ENCODE data around the gene CADM1. TPM values are rescaled to one million over a fixed set of nuclear protein-coding genes. Genes with fewer than 3 reads are reported as not detected.

Gene CADM1
- total RNA-seq, 1 experiment from 2014 or later = not detected

DNA sequence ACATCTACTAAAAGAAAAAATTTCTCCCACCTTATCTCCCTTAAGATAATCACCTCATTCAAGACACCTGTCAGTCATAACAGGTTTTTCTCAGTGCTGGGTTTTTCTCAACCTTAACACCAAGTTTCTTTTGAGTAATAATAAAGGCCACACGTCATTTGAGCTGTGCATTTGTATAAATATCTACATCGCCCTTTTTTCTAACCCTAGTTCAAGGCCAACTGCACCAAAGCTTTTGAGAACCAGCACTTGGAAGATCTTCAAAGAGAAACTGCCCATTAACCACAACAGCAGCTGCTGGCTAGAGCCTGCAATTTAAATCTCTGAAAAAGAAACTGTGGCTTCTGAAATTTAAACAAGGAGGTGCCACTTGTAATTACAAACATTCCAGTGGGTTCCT, 6.9 kb downstream of the CADM1 start:
- H3K4me3 Mint-ChIP-seq (ENCODE audit: unreplicated experiment) = no peak overlapping the region
- H3K27ac Mint-ChIP-seq (ENCODE audit: low read depth, unreplicated experiment) = no peak overlapping the region
- ChIA-PET POLR2A (no interaction called here), CTCF (no interaction called here)
- peaks cover 58% of the 10 kb centered on the region for H3K27me3 Mint-ChIP-seq (ENCODE audit: insufficient read depth, unreplicated experiment)
- intact Hi-C loops (cut with micrococcal nuclease) = no loop called here
- H3K4me1 Mint-ChIP-seq (ENCODE audit: insufficient read depth, unreplicated experiment) = no peaks in the 10 kb centered on the region
- no peak for DNase-seq (ENCODE audit: unreplicated experiment)
- TF ChIP-seq, protein P1, sequence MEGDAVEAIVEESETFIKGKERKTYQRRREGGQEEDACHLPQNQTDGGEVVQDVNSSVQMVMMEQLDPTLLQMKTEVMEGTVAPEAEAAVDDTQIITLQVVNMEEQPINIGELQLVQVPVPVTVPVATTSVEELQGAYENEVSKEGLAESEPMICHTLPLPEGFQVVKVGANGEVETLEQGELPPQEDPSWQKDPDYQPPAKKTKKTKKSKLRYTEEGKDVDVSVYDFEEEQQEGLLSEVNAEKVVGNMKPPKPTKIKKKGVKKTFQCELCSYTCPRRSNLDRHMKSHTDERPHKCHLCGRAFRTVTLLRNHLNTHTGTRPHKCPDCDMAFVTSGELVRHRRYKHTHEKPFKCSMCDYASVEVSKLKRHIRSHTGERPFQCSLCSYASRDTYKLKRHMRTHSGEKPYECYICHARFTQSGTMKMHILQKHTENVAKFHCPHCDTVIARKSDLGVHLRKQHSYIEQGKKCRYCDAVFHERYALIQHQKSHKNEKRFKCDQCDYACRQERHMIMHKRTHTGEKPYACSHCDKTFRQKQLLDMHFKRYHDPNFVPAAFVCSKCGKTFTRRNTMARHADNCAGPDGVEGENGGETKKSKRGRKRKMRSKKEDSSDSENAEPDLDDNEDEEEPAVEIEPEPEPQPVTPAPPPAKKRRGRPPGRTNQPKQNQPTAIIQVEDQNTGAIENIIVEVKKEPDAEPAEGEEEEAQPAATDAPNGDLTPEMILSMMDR (IDR thresholded peaks at IDR 0.05; ENCODE audit: unreplicated experiment) = no peak
- no peaks in the 10 kb centered on the region for H3K9me3 Mint-ChIP-seq (ENCODE audit: unreplicated experiment)
- no TSS peak for BruUV-seq (replicated peaks)
- no peaks in the 10 kb centered on the region for H3K36me3 Mint-ChIP-seq (ENCODE audit: insufficient read depth, unreplicated experiment)

DNA sequence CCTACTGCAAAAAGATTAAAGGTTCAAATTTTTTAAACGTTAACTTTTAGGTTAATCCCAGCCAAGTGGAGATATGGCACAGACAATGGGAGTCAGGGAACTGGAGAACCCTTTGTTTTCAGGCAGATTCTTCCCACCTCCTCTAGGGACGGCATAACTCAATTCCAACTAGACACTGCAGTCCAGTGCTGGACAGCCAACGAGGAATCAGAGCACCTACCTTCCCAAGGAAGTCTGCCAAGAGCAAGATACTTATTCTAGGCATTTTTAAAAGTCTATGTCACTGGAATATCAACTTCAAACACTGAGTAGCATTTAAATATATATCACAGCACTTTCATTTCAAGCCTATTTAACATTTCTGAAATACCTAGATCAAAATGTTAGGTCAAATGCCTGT, 7.3 kb downstream of the CADM1 start:
- TF ChIP-seq, protein P1 (IDR thresholded peaks at IDR 0.05; ENCODE audit: unreplicated experiment) = peak; percentile 15
- Mint-ChIP-seq H3K4me1 (ENCODE audit: insufficient read depth, unreplicated experiment) (no peaks in the 10 kb centered on the region), H3K9me3 (ENCODE audit: unreplicated experiment) (no peaks in the 10 kb centered on the region), H3K27ac (ENCODE audit: low read depth, unreplicated experiment) (no peak overlapping the region), H3K27me3 (ENCODE audit: insufficient read depth, unreplicated experiment) (peaks cover 61% of the 10 kb centered on the region), H3K4me3 (ENCODE audit: unreplicated experiment) (no peak overlapping the region), H3K36me3 (ENCODE audit: insufficient read depth, unreplicated experiment) (no peaks in the 10 kb centered on the region)
- no TSS peak for BruUV-seq (replicated peaks)
- ChIA-PET CTCF (no interaction called here), POLR2A (interaction anchor here (0.6 kb wide), 1 partner anchor 621 kb away, joined by 3 read pairs; no protein-coding TSS in a partner anchor)
- intact Hi-C loops (cut with micrococcal nuclease) = no loop called here
- DNase-seq (ENCODE audit: unreplicated experiment) = no peak

DNA sequence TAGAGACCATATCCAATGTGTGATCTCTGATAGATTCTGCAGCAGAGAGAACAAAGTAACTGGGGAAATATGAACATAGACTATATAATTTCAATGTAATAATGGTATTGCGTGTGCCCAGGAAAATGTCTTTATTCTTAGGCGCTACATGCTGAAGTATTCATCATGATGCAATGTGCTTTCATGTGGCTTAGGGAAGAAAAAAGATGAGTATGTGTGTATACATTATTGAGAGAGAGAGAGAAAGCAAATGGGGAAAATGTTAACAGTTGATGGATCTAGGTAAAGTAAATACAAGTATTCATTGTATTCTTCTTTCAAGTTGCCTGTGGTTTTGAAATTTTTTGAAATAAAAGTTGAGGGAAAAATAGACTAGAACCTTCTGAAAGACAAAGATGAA, 10.3 kb downstream of the CADM1 start:
- DNase-seq (ENCODE audit: unreplicated experiment) = no peak
- Mint-ChIP-seq H3K36me3 (ENCODE audit: insufficient read depth, unreplicated experiment) (no peaks in the 10 kb centered on the region), H3K9me3 (ENCODE audit: unreplicated experiment) (peaks cover 9% of the 10 kb centered on the region), H3K27me3 (ENCODE audit: insufficient read depth, unreplicated experiment) (peaks cover 73% of the 10 kb centered on the region), H3K27ac (ENCODE audit: low read depth, unreplicated experiment) (no peak overlapping the region), H3K4me1 (ENCODE audit: insufficient read depth, unreplicated experiment) (no peaks in the 10 kb centered on the region), H3K4me3 (ENCODE audit: unreplicated experiment) (no peak overlapping the region)
- BruUV-seq (replicated peaks) = no TSS peak
- TF ChIP-seq, protein P1 (IDR thresholded peaks at IDR 0.05; ENCODE audit: unreplicated experiment) = no peak
- ChIA-PET POLR2A (no interaction called here), CTCF (interaction anchor here (0.6 kb wide), 1 partner anchor 1242 kb away, joined by 3 read pairs; no protein-coding TSS in a partner anchor)
- intact Hi-C loops (cut with micrococcal nuclease) = no loop called here

DNA sequence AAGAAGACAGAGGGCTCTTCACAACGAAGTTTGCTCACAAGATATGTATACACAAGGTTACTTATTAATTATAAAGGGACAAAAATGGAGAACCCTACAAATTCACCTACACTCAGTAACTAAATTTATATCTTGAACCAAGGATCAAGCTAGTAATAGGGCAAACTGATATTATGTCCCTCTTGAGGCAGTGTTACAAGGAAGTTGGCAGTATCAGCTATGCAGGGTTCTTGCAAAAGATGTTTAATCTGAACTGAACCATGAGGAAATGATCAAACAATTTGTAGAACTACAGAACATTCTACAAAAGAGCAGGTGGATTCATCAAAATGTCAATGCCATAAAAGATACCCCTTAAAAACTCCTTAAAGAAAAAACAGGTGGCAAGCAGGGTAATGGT, 10.7 kb downstream of the CADM1 start:
- no peaks in the 10 kb centered on the region for H3K4me1 Mint-ChIP-seq (ENCODE audit: insufficient read depth, unreplicated experiment)
- no peak overlapping the region for H3K4me3 Mint-ChIP-seq (ENCODE audit: unreplicated experiment)

More for the DNA sequence above, 10.7 kb downstream of the CADM1 start:
- Mint-ChIP-seq H3K27ac (ENCODE audit: low read depth, unreplicated experiment) (no peak overlapping the region), H3K27me3 (ENCODE audit: insufficient read depth, unreplicated experiment) (peaks cover 73% of the 10 kb centered on the region), H3K36me3 (ENCODE audit: insufficient read depth, unreplicated experiment) (no peaks in the 10 kb centered on the region), H3K9me3 (ENCODE audit: unreplicated experiment) (peaks cover 9% of the 10 kb centered on the region)
- ChIA-PET CTCF (no interaction called here), POLR2A (no interaction called here)
- BruUV-seq (replicated peaks) = no TSS peak
- TF ChIP-seq, protein P1 (IDR thresholded peaks at IDR 0.05; ENCODE audit: unreplicated experiment) = no peak
- DNase-seq (ENCODE audit: unreplicated experiment) = no peak
- intact Hi-C loops (cut with micrococcal nuclease) = no loop called here
